Endothelial cell of umbilical vein (primary cell): Measurements from ENCODE around the gene ERBB4. TPM values are rescaled to one million over a fixed set of nuclear protein-coding genes. Genes with fewer than 3 reads are reported as not detected.

Experiments used
- BruUV-seq: library from RNA; stranded (reverse); fragments of 400-500 nt; replicated peaks from 2 replicates; lab custom pipeline; 2021; lab: Mats Ljungman, UMichigan
- CTCF ChIA-PET: fragments of 300-600, 350-600 bp; sonication (Branson Sonifier 250); formaldehyde crosslinking; loops from one replicate; lab custom pipeline; 2021; ENCODE audit warnings: antibody characterized with exemption, inconsistent platforms; lab: Charles Lee
- POLR2A ChIA-PET: fragments of 300-600, 350-600 bp; sonication (Branson Sonifier 250); formaldehyde crosslinking; loops from one replicate; lab custom pipeline; 2021; ENCODE audit warnings: antibody characterized with exemption, inconsistent platforms; lab: Charles Lee
- DNase-seq: peaks from one replicate; pipeline ENCODE4 v3.0.0-alpha.2; 2011; ENCODE audit warnings: low read depth, low spot score
- FAIRE-seq: peaks from 2 replicates; lab custom pipeline; 2011; peaks lifted over from hg19 to GRCh38; lab: Jason Lieb, UNC
- H2AFZ ChIP-seq: 2 replicates; pipeline ENCODE4 v1.6.0; 2012; ENCODE audit warnings: low read depth, low read length, control low read depth, inconsistent platforms
- H3K27ac ChIP-seq: 2 replicates; pipeline ENCODE4 v1.5.1; 2011; ENCODE audit warnings: low read depth, mild to moderate bottlenecking, control low read depth, low read length, moderate library complexity; ENCODE audit not compliant: insufficient read depth
- H3K27me3 ChIP-seq, 2 experiments: 2 replicates each; pipeline versions ENCODE4 v1.6.0 to v1.6.1; 2011; ENCODE audit warnings: low read length in 2 of 2, mixed read lengths in 1 of 2; ENCODE audit not compliant: control insufficient read depth in 2 of 2, insufficient read depth in 2 of 2
- H3K36me3 ChIP-seq, 2 experiments: 2 replicates in 1 of 2; 3 replicates in 1 of 2; pipeline ENCODE4 v1.5.1; 2011; ENCODE audit warnings: low read length in 2 of 2, mild to moderate bottlenecking in 1 of 2, moderate library complexity in 1 of 2; ENCODE audit not compliant: control insufficient read depth in 2 of 2, insufficient read depth in 2 of 2; ENCODE audit errors: extremely low read depth in 1 of 2
- H3K4me1 ChIP-seq: 3 replicates; pipeline ENCODE4 v1.5.1; 2011; ENCODE audit warnings: mild to moderate bottlenecking, low read length; ENCODE audit not compliant: control insufficient read depth, insufficient read depth; ENCODE audit errors: extremely low read depth
- H3K4me2 ChIP-seq: 2 replicates; pipeline ENCODE4 v1.6.1; 2011; ENCODE audit warnings: low read length, control low read depth, mixed read lengths; ENCODE audit not compliant: insufficient read depth
- H3K4me3 ChIP-seq, 3 experiments: fragments of 200-600 bp in 1 of 3; sonication (generic), shearing (Covaris generic) in 1 of 3; replicated peaks in 1 of 3; 2 replicates each; pipeline ENCODE4 v1.5.1; 2011 to 2016; ENCODE audit warnings: control low read depth in 3 of 3, low read length in 3 of 3, mild to moderate bottlenecking in 2 of 3, inconsistent platforms in 1 of 3, low read depth in 1 of 3, moderate library complexity in 1 of 3; ENCODE audit not compliant: insufficient read depth in 1 of 3
- H3K79me2 ChIP-seq: 2 replicates; pipeline ENCODE4 v1.6.0; 2012; ENCODE audit warnings: low read length, inconsistent platforms; ENCODE audit not compliant: control insufficient read depth, insufficient read depth
- H3K9ac ChIP-seq: replicated peaks from 2 replicates; pipeline ENCODE3; 2011; ENCODE audit warnings: low read length, control low read depth; ENCODE audit not compliant: insufficient read depth; ENCODE audit errors: extremely low read depth
- H3K9me1 ChIP-seq: replicated peaks from 3 replicates; pipeline ENCODE4 v1.6.0; 2011; ENCODE audit warnings: mild to moderate bottlenecking, low read length; ENCODE audit not compliant: control insufficient read depth, insufficient read depth; ENCODE audit errors: extremely low read depth
- H3K9me3 ChIP-seq: replicated peaks from 2 replicates; pipeline ENCODE4 v1.5.1; 2012; ENCODE audit warnings: low read length, inconsistent platforms; ENCODE audit not compliant: control insufficient read depth, insufficient read depth
- H4K20me1 ChIP-seq: replicated peaks from 2 replicates; pipeline ENCODE3; 2011; ENCODE audit warnings: mild to moderate bottlenecking, low read length; ENCODE audit not compliant: control insufficient read depth, insufficient read depth; ENCODE audit errors: extremely low read depth
- CTCF ChIP-seq, 2 donors: IDR thresholded peaks; 1 replicate in 1 of 2; 2 replicates in 1 of 2; pipeline ENCODE4 v1.5.1; 2011; ENCODE audit warnings: low read length in 2 of 2, mild to moderate bottlenecking in 2 of 2, moderate library complexity in 2 of 2, control low read depth in 1 of 2, inconsistent platforms in 1 of 2, low read depth in 1 of 2; ENCODE audit not compliant: insufficient read depth in 1 of 2; ENCODE audit errors: extremely low read depth in 1 of 2
- EZH2 ChIP-seq: IDR thresholded peaks from 2 replicates; pipeline ENCODE4 v1.6.1; 2012; ENCODE audit warnings: borderline replicate concordance, low read depth, mild to moderate bottlenecking, moderate library complexity, low read length, inconsistent platforms; ENCODE audit not compliant: severe bottlenecking
- FOS ChIP-seq: IDR thresholded peaks from 2 replicates; pipeline ENCODE4 v1.6.1; 2011; ENCODE audit warnings: mild to moderate bottlenecking, low read length, moderate library complexity, borderline replicate concordance; ENCODE audit not compliant: insufficient read depth
- JUN ChIP-seq: IDR thresholded peaks from 2 replicates; pipeline ENCODE4 v1.6.1; 2011; ENCODE audit warnings: borderline replicate concordance, low read depth; ENCODE audit not compliant: insufficient read length, insufficient read depth
- MAX ChIP-seq: IDR thresholded peaks from 2 replicates; pipeline ENCODE4 v1.6.1; 2011; ENCODE audit not compliant: insufficient read depth, insufficient read length
- POLR2AphosphoS5 ChIP-seq: IDR thresholded peaks from 2 replicates; pipeline ENCODE4 v1.6.1; 2012; ENCODE audit warnings: low read depth, mild to moderate bottlenecking, control low read depth, low read length, moderate library complexity; ENCODE audit not compliant: insufficient read depth
- dilution Hi-C: fragments of 300-500 bp; cut with MboI; formaldehyde crosslinking; loops from one replicate; pipeline ENCODE4 v1.15.0; 2019; ENCODE audit warnings: low sequenced_read_pairs; ENCODE audit not compliant: extremely low pct_ligation_motif_present
- intact Hi-C: fragments of 100-400 bp; cut with micrococcal nuclease; formaldehyde crosslinking; loops from one replicate; pipeline ENCODE4 v1.10.0; 2022
- polyA plus RNA-seq, 4 experiments: library from polyadenylated mRNA; depleted of rRNA in 3 of 4; stranded (reverse) in 3 of 4; unstranded in 1 of 4; fragments of >200 nt; gene quantifications; 2 replicates each; pipeline versions ENCODE4 v1.2.1 to v1.2.3, GENCODE V29; 2011 to 2012; ENCODE audit warnings: missing spikeins in 1 of 4
- total RNA-seq: library from RNA; stranded (reverse); gene quantifications from 2 replicates; pipeline ENCODE4 v1.2.3, GENCODE V29; 2021

The ERBB4 gene
- total and polyA plus RNA-seq, 2 donors (not counting 3 experiments of a cell fraction or from before 2014, with no cell fraction given) = 0.01 to 0.27 TPM

GRCh38 chr2:212223696-212224095 is 314.9 kb downstream of the ERBB4 start:
- Histone ChIP-seq H3K27me3 (no peaks in the 10 kb centered on the region), H3K4me1 (no peaks in the 10 kb centered on the region), H3K9me1 (no peaks in the 10 kb centered on the region), H3K27ac (no peak overlapping the region), H3K79me2 (no peaks in the 10 kb centered on the region), H3K9me3 (no peaks in the 10 kb centered on the region), H2AFZ (no peak overlapping the region), H4K20me1 (no peaks in the 10 kb centered on the region), H3K4me3 (no peak overlapping the region), H3K4me2 (no peak overlapping the region), H3K9ac (no peak overlapping the region), H3K36me3 (no peaks in the 10 kb centered on the region)
- FAIRE-seq (peak; percentile 21), DNase-seq (no peak)
- POLR2A ChIA-PET = no interaction called here
- intact Hi-C loops = no loop called here
- no TSS peak for BruUV-seq
- CTCF ChIA-PET = interaction anchor here (1.4 kb wide), 1 partner anchor 15 kb away, joined by 5 read pairs; no protein-coding TSS in a partner anchor
- no peak for TF ChIP-seq CTCF (IDR thresholded peaks at IDR 0.05; ENCODE audit: extremely low read depth in 1 of 2, insufficient read depth in 1 of 2, low read depth in 1 of 2, low read length in 2 of 2)
- TF ChIP-seq FOS = no peak
- no peak for TF ChIP-seq POLR2AphosphoS5
- dilution Hi-C loops = no loop called here

- POLR2A ChIA-PET = no interaction called here
Observed at GRCh38 chr2:212213191-212213590, 325.4 kb downstream of the ERBB4 start.

More at GRCh38 chr2:212213191-212213590, 325.4 kb downstream of the ERBB4 start:
- Histone ChIP-seq H3K79me2 (no peaks in the 10 kb centered on the region), H2AFZ (no peak overlapping the region), H3K27me3 (no peaks in the 10 kb centered on the region), H4K20me1 (no peaks in the 10 kb centered on the region), H3K27ac (no peak overlapping the region), H3K9ac (no peak overlapping the region), H3K4me3 (no peak overlapping the region), H3K4me1 (no peaks in the 10 kb centered on the region), H3K9me3 (no peaks in the 10 kb centered on the region), H3K36me3 (no peaks in the 10 kb centered on the region), H3K4me2 (no peak overlapping the region), H3K9me1 (no peaks in the 10 kb centered on the region)
- no TSS peak for BruUV-seq
- CTCF ChIA-PET = no interaction called here
- DNase-seq = no peak
- intact Hi-C loops (no loop called here), dilution Hi-C loops (no loop called here)
- no peak for FAIRE-seq
- TF ChIP-seq MAX (no peak), JUN (no peak), CTCF (IDR thresholded peaks at IDR 0.05; ENCODE audit: extremely low read depth in 1 of 2, insufficient read depth in 1 of 2, low read depth in 1 of 2, low read length in 2 of 2) (no peak), EZH2 (no peak), FOS (no peak)
